Lung microvascular endothelial cell (primary cell): ENCODE results near the gene DNAJB7. TPM values are rescaled to one million over a fixed set of nuclear protein-coding genes. Genes with fewer than 3 reads are reported as not detected.
A peak's percentile ranks its signal among the peaks of the same experiment; 100 is the strongest.
"Not testable (repeated sequence)": the region's sequence is repeated elsewhere in the genome, so short reads cannot be mapped to it uniquely, and the experiment has no call there.

Experiments
- DNase-seq, 2 donors: peaks; one replicate each; pipeline versions ENCODE4 v3.0.0 to v3.0.0-alpha.2; 2010; ENCODE audit warnings: low read depth in 2 of 2
- total RNA-seq: library from RNA; depleted of rRNA; stranded (reverse); fragments of >200 nt; gene quantifications from 2 replicates; pipeline ENCODE4 v1.2.1, GENCODE V29; 2014

DNAJB7 gene
- not detected in 2 replicates for total RNA-seq

GRCh38 chr22:40862013-40862412 is at the start of gene DNAJB7:
Gene DNAJB7, minus strand, starts transcription at chr22:40862113. Its CDS starts 119 bp downstream, at chr22:40861994.
- DNase-seq: no peak

GRCh38 chr22:40908895-40909294 is 47.0 kb upstream of the DNAJB7 start:
- DNase-seq: no peak

GRCh38 chr22:40904101-40904500 is 42.2 kb upstream of the DNAJB7 start:
- DNase-seq: no peak

- DNase-seq: peak; percentile 62 to 78
Observed at GRCh38 chr22:40898850-40899357, 37.0 kb upstream of the DNAJB7 start.

- no peak for DNase-seq
Observed at GRCh38 chr22:40894417-40894816, 32.5 kb upstream of the DNAJB7 start.

GRCh38 chr22:40890881-40891280 is 29.0 kb upstream of the DNAJB7 start:
- no peak for DNase-seq

GRCh38 chr22:40889116-40889515 is 27.2 kb upstream of the DNAJB7 start:
- DNase-seq: no peak

GRCh38 chr22:40878922-40879321 is 17.0 kb upstream of the DNAJB7 start:
- DNase-seq: no peak

- no peak for DNase-seq
Observed at GRCh38 chr22:40877488-40877887, 15.6 kb upstream of the DNAJB7 start.

- no peak for DNase-seq
Observed at GRCh38 chr22:40876907-40877306, 15.0 kb upstream of the DNAJB7 start.

- no peak for DNase-seq
Observed at GRCh38 chr22:40875111-40875510, 13.2 kb upstream of the DNAJB7 start.

GRCh38 chr22:40874016-40874415 is 12.1 kb upstream of the DNAJB7 start:
- DNase-seq: no peak

GRCh38 chr22:40868379-40868778 is 6.5 kb upstream of the DNAJB7 start:
- DNase-seq: not testable (repeated sequence)

- DNase-seq: no peak
Observed at GRCh38 chr22:40867109-40867508, 5.2 kb upstream of the DNAJB7 start.

GRCh38 chr22:40862537-40862936 is 624 bp upstream of the DNAJB7 start:
- no peak for DNase-seq

GRCh38 chr22:40857309-40857855 is 4.5 kb downstream of the DNAJB7 start:
- DNase-seq: no peak

- peak; percentile 97 for DNase-seq
Observed at GRCh38 chr22:40856513-40857308, 5.2 kb downstream of the DNAJB7 start, which contains the start of the genes ST13 and XPNPEP3. Gene ST13, minus strand, starts transcription at chr22:40856639. Its CDS starts 99 bp downstream, at chr22:40856540. Gene XPNPEP3, plus strand, starts transcription at chr22:40857148. Its CDS starts 34 bp downstream, at chr22:40857182.

GRCh38 chr22:40855979-40856512 is 5.9 kb downstream of the DNAJB7 start:
- peak; percentile 10 to 44 for DNase-seq

- peak; percentile 7 to 50 for DNase-seq
Observed at GRCh38 chr22:40855071-40855978, 6.6 kb downstream of the DNAJB7 start.

- DNase-seq: no peak
Observed at GRCh38 chr22:40853961-40854360, 8.0 kb downstream of the DNAJB7 start.

- no peak for DNase-seq
Observed at GRCh38 chr22:40853333-40853732, 8.6 kb downstream of the DNAJB7 start.
